Upper lobe of left lung (tissue), 4 donors: ENCODE data around the gene AAK1.

ENCODE experiments used
- POLR2AphosphoS5 ChIP-seq, 2 donors: sonication (generic); formaldehyde crosslinking; IDR thresholded peaks; one replicate each; pipeline ENCODE4 v1.5.1; 2017; ENCODE audit warnings: antibody characterized with exemption in 2 of 2
- TF ChIP-seq, protein P1 (sequence below), 6 experiments: fragments of 450-650 bp in 4 of 6; fragments of 200-600 bp in 2 of 6; sonication (generic) in 2 of 6; IDR thresholded peaks; one replicate each; pipeline ENCODE4 v1.5.1; 2016 to 2019; ENCODE audit warnings: antibody characterized with exemption in 6 of 6

DNA sequence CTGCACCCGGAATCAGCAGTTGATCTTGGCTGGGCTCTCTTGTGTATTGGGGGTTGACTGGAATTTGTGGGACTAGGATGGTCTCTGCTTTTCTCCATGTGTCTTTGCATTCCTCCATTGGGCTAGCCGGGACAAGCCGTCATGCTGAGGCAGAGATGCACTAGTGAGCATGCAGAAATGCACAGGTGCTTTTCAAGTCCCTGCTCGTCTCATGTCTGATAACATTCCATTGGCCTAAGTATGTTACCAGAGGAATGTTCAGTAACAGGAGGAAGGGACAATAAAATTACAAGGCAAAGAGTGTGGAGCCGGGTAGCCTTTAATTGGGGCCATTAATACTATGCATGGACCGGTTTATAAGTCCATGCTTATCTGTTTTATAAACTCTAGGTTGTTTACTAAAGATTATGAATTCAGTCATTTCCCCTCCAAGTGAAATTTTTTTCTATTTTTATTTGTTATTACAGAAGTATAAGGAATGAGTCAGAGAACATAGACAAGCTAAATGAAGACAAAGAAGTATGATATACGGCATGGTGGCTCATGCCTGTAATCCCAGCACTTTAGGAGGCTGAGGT is 24.4 kb upstream of the AAK1 start:
- TF ChIP-seq POLR2AphosphoS5 (IDR thresholded peaks at IDR 0.05) = no peak
- TF ChIP-seq, protein P1, sequence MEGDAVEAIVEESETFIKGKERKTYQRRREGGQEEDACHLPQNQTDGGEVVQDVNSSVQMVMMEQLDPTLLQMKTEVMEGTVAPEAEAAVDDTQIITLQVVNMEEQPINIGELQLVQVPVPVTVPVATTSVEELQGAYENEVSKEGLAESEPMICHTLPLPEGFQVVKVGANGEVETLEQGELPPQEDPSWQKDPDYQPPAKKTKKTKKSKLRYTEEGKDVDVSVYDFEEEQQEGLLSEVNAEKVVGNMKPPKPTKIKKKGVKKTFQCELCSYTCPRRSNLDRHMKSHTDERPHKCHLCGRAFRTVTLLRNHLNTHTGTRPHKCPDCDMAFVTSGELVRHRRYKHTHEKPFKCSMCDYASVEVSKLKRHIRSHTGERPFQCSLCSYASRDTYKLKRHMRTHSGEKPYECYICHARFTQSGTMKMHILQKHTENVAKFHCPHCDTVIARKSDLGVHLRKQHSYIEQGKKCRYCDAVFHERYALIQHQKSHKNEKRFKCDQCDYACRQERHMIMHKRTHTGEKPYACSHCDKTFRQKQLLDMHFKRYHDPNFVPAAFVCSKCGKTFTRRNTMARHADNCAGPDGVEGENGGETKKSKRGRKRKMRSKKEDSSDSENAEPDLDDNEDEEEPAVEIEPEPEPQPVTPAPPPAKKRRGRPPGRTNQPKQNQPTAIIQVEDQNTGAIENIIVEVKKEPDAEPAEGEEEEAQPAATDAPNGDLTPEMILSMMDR (IDR thresholded peaks at IDR 0.05) = no peak
